Stimulated activated CD8-positive, alpha-beta memory T cell treated with anti-CD3 and anti-CD28 coated beads, Interleukin-15, amount 100 ng/mL, for 48 hours (primary cell): ENCODE measurements around the gene BCL7A.
"Not testable (repeated sequence)": the region's sequence is repeated elsewhere in the genome, so short reads cannot be mapped to it uniquely, and the experiment has no call there.

Source experiments
- DNase-seq, 2 donors: peaks; one replicate each; pipeline ENCODE4 v3.0.0-alpha.2; 2020; ENCODE audit warnings: low read depth in 2 of 2

BCL7A gene

DNA sequence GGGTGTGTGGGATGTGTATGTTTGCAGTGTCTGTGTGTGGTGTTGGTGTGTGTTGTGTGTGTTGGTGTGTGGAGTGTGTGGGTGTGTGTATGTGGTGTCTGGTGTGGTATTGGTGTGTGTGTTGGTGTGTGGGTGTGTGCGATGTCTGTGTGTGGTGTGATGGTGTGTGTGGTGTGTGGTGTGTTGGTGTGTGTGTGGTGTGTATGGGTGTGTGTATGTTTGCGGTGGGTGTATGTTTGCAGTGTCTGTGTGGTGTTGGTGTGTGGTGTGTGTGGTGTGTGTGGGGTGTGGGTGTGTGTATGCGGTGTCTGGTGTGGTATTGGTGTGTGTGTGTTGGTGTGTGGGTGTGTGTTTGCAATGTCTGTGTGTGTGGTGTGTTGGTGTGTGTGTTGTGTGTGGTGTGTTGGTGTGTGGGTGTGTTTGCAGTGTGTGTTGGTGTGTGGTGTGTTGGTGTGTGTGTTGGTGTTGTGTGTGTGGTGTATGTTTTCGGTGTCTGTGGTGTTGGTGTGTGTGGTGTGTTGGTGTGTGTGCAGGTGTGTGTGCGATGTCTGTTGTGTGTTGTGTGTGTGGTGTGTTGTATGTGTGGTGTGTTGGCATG, 72.6 kb downstream of the BCL7A start:
- DNase-seq: no peak

GRCh38 chr12:122094735-122095631, 73.3 kb downstream of the BCL7A start:
- no peak for DNase-seq

DNA sequence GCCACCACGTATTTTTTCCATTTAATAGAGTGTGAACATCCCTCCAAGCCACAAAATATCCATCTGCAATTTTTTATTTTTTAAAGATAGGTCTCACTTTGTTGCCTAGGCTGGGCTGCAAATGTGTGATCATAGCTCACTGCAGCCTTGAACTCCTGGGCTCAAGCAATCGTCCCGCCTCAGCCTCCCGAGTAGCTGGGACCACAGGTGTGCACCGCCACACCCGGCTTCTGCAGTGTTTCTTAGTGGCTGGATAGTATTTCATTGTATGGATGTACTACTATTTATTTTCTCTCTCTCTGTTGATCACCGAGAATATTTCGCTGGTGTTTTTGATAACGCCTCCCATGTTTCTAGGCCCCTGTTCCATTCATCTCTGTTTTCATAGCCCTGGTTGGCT, 74.3 kb downstream of the BCL7A start:
- no peak for DNase-seq

DNA sequence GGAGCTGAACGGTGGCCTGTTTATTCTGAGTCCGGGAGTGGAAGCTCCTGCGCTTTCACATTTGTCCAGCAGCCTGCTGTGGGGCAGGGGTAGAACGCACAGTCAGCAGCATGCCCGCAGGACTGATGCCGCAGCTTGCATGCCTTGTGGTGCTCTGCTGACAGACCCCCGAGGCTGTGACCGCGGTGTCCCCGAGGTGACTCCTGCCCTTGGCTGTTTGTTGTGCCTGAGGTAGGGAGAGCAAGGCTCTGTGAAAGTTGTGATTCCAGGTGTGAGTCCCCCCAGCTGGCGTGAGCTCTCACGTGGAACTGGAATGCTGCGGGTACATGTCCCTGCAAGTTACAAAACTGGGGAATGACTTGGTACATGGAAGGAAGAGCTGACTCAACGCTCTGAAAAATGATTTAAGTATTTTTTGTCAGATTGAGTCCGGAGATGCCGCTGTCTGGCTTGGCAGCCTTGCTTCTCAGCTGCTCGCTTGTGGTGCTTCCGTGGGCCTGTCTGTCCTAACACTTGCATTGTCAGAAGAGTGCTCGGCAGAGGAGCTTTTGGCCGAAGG, 75.0 kb downstream of the BCL7A start:
- no peak for DNase-seq

- DNase-seq: no peak
Observed at GRCh38 chr12:122097584-122097926, 75.9 kb downstream of the BCL7A start.

GRCh38 chr12:122097927-122098756, 76.5 kb downstream of the BCL7A start:
- DNase-seq: no peak

GRCh38 chr12:122099280-122099749, 77.6 kb downstream of the BCL7A start:
- DNase-seq: no peak

- no peak for DNase-seq
Observed at GRCh38 chr12:122099856-122100255, 78.2 kb downstream of the BCL7A start.

DNA sequence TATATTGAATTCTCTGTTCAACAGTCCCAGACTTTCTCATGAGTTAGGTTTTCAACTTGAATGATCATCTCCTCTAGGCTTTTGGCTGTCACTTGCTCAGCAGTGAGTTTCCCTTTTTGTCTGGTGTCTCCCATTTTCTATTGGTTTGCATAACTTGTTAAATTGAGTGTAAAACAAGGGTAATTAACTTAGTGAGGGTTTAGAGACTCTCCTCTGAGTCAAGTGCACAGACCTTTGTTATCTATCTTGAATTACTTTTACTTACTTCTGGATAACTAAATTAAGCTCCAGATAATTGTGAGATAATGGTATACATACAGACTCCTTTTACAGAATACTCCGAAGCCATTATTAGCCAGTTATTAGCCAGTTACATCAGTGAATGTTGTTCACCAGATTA, 78.9 kb downstream of the BCL7A start:
- DNase-seq: no peak

GRCh38 chr12:122102331-122102730, 80.6 kb downstream of the BCL7A start:
- no peak for DNase-seq

- no peak for DNase-seq
Observed at GRCh38 chr12:122104844-122105243, 83.2 kb downstream of the BCL7A start.

DNA sequence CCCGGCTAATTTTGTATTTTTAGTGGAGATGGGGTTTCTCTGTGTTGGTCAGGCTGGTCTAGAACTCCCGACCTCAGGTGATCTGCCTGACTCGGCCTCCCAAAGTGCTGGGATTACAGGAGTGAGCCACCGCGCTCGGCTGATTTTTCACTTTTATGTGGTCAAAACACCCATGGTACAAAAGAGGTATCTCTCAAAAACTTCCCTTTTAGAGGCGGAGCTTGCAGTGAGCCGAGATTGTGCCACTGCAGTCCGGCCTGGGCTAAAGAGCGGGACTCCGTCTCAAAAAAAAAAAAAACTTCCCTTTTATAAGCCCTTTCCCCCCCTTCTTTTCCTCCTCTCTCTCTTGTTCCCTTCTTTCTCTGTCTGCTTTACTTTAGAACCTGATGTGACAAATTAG, 83.8 kb downstream of the BCL7A start:
- not testable (repeated sequence) for DNase-seq

GRCh38 chr12:122106843-122107242, 85.2 kb downstream of the BCL7A start:
- no peak for DNase-seq

DNA sequence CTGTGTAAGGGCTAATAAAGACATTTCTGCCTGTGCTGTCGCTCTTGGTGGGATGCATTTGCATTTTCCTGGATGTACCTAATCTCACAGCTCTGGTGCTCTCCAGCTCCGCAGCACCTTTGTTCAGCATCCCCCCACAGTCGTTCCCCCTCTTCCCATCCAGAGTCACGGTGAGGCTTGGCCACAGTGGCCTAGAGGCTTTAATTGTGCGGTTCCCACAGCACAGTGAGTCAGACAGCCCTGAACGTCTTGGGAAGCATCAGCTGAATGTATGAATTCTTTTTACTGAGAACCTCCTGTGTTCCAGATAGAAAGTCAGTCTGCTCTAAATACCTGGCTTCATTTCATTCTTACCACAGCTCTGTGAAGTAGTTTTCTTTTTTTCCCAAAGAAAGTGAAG, 85.6 kb downstream of the BCL7A start:
- DNase-seq: no peak

GRCh38 chr12:122111089-122111641, 89.5 kb downstream of the BCL7A start:
- no peak for DNase-seq
